Measurements from ENCODE around the gene SLC15A4.

The SLC15A4 gene

GRCh38 chr12:128815779-128816642 lies 7.7 kb downstream of the SLC15A4 start:
- peaks cover 27% of the 10 kb centered on the region for H3K36me3 ChIP-seq
- H3K27me3 ChIP-seq = no peaks in the 10 kb centered on the region
- no peaks in the 10 kb centered on the region for H3K9me3 ChIP-seq
- no peak for TF ChIP-seq CTCF (IDR thresholded peaks at IDR 0.05)
- peak overlapping the region; percentile 83 to 90 for H3K4me3 ChIP-seq (ENCODE audit: low read depth in 1 of 2, low read length in 1 of 2)
- H3K27ac ChIP-seq = peak overlapping the region; percentile 98
- peaks cover 57% of the 10 kb centered on the region in 2 experiments for H3K4me1 ChIP-seq (ENCODE audit: control insufficient read depth in 1 of 2, insufficient read depth in 1 of 2, low read depth in 1 of 2, low read length in 1 of 2)

- Histone ChIP-seq H3K4me1 (ENCODE audit: control insufficient read depth in 1 of 2, insufficient read depth in 1 of 2, low read depth in 1 of 2, low read length in 1 of 2) (peaks cover 43 to 49% of the 10 kb centered on the region in 2 experiments), H3K27ac (peak overlapping the region; percentile 98), H3K9me3 (no peaks in the 10 kb centered on the region), H3K4me3 (ENCODE audit: low read depth in 1 of 2, low read length in 1 of 2) (no peak overlapping the region), H3K36me3 (peaks cover 41% of the 10 kb centered on the region), H3K27me3 (no peaks in the 10 kb centered on the region)
- TF ChIP-seq CTCF (IDR thresholded peaks at IDR 0.05) = no peak
Measured at GRCh38 chr12:128814411-128815261, 9.1 kb downstream of the SLC15A4 start.

GRCh38 chr12:128813883-128814282 lies 9.9 kb downstream of the SLC15A4 start:
- peaks cover 35 to 41% of the 10 kb centered on the region in 2 experiments for H3K4me1 ChIP-seq (ENCODE audit: control insufficient read depth in 1 of 2, insufficient read depth in 1 of 2, low read depth in 1 of 2, low read length in 1 of 2)
- no peak overlapping the region for H3K4me3 ChIP-seq (ENCODE audit: low read depth in 1 of 2, low read length in 1 of 2)
- peak overlapping the region; percentile 98 for H3K27ac ChIP-seq
- H3K36me3 ChIP-seq = peaks cover 47% of the 10 kb centered on the region
- H3K9me3 ChIP-seq = no peaks in the 10 kb centered on the region
- no peak for TF ChIP-seq CTCF (IDR thresholded peaks at IDR 0.05)
- no peaks in the 10 kb centered on the region for H3K27me3 ChIP-seq

GRCh38 chr12:128813392-128813791 lies 10.4 kb downstream of the SLC15A4 start:
- peaks cover 52% of the 10 kb centered on the region for H3K36me3 ChIP-seq
- no peak for TF ChIP-seq CTCF (IDR thresholded peaks at IDR 0.05)
- H3K27me3 ChIP-seq = no peaks in the 10 kb centered on the region
- H3K27ac ChIP-seq = peak overlapping the region; percentile 98
- H3K4me1 ChIP-seq (ENCODE audit: control insufficient read depth in 1 of 2, insufficient read depth in 1 of 2, low read depth in 1 of 2, low read length in 1 of 2) = peaks cover 30 to 36% of the 10 kb centered on the region in 2 experiments
- H3K9me3 ChIP-seq = no peaks in the 10 kb centered on the region
- H3K4me3 ChIP-seq (ENCODE audit: low read depth in 1 of 2, low read length in 1 of 2) = no peak overlapping the region

GRCh38 chr12:128811806-128812205 lies 12.0 kb downstream of the SLC15A4 start:
- no peaks in the 10 kb centered on the region for H3K9me3 ChIP-seq
- TF ChIP-seq CTCF (IDR thresholded peaks at IDR 0.05) = no peak
- peak overlapping the region; percentile 64 for H3K27ac ChIP-seq
- H3K4me1 ChIP-seq (ENCODE audit: control insufficient read depth in 1 of 2, insufficient read depth in 1 of 2, low read depth in 1 of 2, low read length in 1 of 2) = peaks cover 14 to 21% of the 10 kb centered on the region in 2 experiments
- no peaks in the 10 kb centered on the region for H3K27me3 ChIP-seq
- H3K4me3 ChIP-seq (ENCODE audit: low read depth in 1 of 2, low read length in 1 of 2) = no peak overlapping the region
- peaks cover 68% of the 10 kb centered on the region for H3K36me3 ChIP-seq

Measured in neutrophil (primary cell).